Glomerular visceral epithelial cell (primary cell): ENCODE results near the gene SCN8A.

Source experiments
- DNase-seq: peaks from one replicate; pipeline ENCODE4 v3.0.0-alpha.2; 2016; ENCODE audit errors: extremely low spot score

The SCN8A gene

GRCh38 chr12:51814311-51815088 is 223.5 kb downstream of the SCN8A start:
- DNase-seq, result peak; percentile 72

- no peak for DNase-seq
Observed at GRCh38 chr12:51815571-51815970, 224.5 kb downstream of the SCN8A start.

GRCh38 chr12:51817027-51817953 is 226.3 kb downstream of the SCN8A start:
- peak; percentile 77 for DNase-seq

GRCh38 chr12:51818086-51818485 is 227.1 kb downstream of the SCN8A start:
- DNase-seq, result no peak

- DNase-seq, result peak; percentile 86
Observed at GRCh38 chr12:51818566-51819300, 227.7 kb downstream of the SCN8A start.

GRCh38 chr12:51819736-51820525 is 228.9 kb downstream of the SCN8A start:
- DNase-seq, result no peak

- DNase-seq, result no peak
Observed at GRCh38 chr12:51820526-51821439, 229.8 kb downstream of the SCN8A start.

GRCh38 chr12:51821440-51822260 is 230.6 kb downstream of the SCN8A start:
- no peak for DNase-seq

- no peak for DNase-seq
Observed at GRCh38 chr12:51822261-51822616, 231.2 kb downstream of the SCN8A start.

- peak; percentile 76 for DNase-seq
Observed at GRCh38 chr12:51822956-51823355, 231.9 kb downstream of the SCN8A start.

GRCh38 chr12:51823875-51824565 is 233.0 kb downstream of the SCN8A start:
- peak; percentile 71 for DNase-seq

- no peak for DNase-seq
Observed at GRCh38 chr12:51825216-51825615, 234.2 kb downstream of the SCN8A start.

- no peak for DNase-seq
Observed at GRCh38 chr12:51826881-51827280, 235.8 kb downstream of the SCN8A start.

- DNase-seq, result peak; percentile 43
Observed at GRCh38 chr12:51827925-51828818, 237.1 kb downstream of the SCN8A start.

- no peak for DNase-seq
Observed at GRCh38 chr12:51829011-51829481, 238.0 kb downstream of the SCN8A start.

GRCh38 chr12:51829641-51830040 is 238.6 kb downstream of the SCN8A start:
- no peak for DNase-seq

- peak; percentile 38 for DNase-seq
Observed at GRCh38 chr12:51831817-51832216, 240.8 kb downstream of the SCN8A start.
